T-helper 22 cell (primary cell): ENCODE data around the gene ABHD2.
"Not testable (repeated sequence)": the region's sequence is repeated elsewhere in the genome, so short reads cannot be mapped to it uniquely, and the experiment has no call there.

Experiments
- DNase-seq: peaks from one replicate; pipeline ENCODE4 v3.0.0-alpha.2; 2020; ENCODE audit warnings: low read depth

The ABHD2 gene, protein sequence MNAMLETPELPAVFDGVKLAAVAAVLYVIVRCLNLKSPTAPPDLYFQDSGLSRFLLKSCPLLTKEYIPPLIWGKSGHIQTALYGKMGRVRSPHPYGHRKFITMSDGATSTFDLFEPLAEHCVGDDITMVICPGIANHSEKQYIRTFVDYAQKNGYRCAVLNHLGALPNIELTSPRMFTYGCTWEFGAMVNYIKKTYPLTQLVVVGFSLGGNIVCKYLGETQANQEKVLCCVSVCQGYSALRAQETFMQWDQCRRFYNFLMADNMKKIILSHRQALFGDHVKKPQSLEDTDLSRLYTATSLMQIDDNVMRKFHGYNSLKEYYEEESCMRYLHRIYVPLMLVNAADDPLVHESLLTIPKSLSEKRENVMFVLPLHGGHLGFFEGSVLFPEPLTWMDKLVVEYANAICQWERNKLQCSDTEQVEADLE

DNA sequence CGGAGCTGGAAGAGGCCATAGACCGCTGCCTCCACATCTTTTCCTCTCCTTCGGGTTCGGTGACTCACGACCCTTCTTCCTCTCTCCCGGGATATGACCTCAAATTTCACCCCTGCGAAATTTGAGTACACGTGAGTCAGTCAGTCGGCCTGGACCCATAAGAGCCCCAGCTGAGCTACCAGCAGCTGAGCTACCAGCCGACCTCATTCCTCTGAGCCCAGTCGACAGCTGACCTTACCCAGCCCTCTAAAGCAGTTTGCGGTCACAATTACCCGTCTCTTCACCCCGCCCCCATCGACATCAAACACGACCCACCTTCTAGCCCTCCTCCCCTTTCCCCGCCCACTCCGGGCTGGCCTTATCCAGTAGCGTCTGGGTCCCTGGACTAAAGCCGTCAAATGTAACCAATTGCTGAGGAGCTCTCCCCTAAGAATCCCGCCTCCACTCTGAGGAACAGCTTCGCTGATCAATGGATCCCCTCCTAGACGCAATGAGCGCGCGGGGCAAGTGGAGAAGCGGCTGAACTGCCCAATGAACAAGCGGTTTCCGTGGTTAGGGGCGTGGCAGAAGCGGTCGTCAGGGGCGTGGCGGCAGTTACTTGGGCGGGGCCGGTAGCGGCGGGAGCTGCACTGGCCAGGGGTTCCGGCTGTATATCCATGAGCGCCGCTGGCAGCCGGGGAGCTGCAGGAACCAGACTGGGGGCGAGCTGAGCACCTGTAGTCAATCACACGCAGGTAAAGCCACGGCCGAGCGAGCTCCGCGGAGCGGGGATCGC, at the start of gene ABHD2:
Gene ABHD2 (plus strand): TSS at position 627 of the 775 bp plus-strand sequence. CDS start 27,872 bp downstream, outside the sequence.
- peak; percentile 96 for DNase-seq

DNA sequence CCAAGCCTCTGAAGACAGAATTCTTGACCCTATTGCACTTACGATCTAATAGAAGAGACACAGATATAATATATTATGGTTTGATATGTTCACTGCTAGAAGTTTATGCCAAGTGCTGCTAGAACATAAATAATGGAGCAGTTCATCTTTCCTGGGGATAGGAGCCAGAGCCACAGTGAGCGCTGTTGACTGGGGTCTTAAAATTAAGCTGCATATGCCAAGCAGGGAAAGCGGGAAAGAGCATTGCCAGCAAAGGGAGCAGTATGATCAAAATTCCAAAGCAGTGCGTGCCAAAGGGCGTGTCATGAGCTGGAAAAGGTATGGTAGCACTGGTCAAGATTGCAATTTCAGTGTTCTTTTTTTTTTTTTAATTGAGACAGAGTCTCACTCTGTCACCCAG, 49.1 kb upstream of the ABHD2 start:
- no peak for DNase-seq

DNA sequence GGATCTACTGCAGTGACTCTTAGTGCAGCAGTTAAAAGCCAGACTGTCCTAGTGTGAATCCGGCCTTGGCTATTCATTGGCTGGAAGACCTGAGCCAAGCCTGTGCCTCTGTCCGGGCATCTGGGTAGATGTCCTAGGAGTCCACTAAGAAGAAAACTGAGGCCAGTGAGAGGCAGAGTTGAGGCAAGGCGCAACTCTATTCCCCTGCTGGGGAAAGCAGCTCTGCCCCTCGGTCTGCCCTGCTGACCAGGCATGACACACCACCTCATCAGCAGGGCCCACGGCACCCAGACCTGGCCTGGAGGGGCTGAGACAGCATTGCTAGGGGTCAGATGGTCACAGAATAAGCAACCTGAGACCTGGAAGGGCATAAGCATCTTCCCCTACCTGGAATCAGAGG, 46.7 kb upstream of the ABHD2 start:
- DNase-seq: no peak

DNA sequence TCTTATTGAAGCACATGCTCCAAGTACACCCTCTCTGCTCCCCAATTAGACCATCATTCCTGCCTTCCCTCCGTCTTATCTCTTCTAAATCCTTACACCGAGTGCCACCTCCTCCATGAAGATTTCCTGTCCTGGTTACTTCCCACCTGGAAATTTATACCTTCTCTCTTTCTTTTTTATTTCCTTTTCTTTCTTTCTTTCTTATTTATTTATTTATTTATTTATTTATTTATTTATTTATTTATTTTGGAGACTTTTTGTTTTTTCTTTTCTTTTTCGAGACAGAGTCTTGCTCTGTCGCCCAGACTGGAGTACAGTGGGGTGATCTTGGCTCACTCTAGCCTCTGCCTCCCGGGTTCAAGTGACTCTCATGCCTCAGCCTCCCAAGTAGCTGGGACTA, 45.9 kb upstream of the ABHD2 start:
- DNase-seq: no peak

DNA sequence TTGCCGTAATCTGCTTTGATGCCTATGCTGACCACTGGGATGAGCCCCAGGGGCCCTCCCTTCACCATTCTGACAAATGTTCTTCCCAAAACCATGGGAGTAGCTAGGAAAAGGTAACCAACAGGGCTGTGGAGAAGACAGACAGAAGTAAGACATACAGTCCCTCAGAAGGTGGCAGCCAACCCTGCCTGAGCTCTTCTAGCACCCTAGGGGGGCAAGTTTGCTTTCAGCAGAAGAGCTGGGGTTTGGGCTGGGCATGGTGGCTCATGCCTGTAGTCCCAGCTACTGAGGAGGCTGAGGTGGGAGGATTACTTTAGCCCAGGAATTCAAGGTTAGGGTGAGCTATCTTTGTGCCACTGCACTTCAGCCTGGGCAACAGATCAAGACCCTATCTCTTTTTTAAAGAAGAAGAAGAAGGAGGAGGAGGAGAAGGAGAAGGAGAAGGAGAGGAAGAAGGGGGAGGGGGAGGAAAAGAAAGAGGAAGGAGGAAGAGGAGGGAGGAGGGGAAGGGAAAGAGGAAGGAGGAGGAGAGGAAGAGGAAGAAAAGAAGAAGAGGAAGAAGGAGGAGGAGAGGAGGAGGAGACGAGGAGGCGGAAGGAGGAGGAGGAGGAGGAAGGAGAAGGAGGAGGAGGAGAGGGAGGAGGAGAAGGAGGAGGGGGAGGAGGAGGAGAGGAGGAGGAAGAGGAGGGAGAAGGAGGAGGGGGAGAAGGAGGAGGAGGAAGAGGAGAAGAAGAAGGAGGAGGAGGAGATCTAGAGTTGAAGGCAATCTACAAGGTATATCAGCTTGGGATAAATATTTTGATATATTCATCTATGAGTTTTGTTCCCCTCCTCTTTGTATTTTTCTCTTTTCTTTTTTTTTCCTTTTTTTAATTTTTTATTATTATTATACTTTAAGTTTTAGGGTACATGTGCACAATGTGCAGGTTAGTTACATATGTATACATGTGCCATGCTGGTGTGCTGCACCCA, 44.9 kb upstream of the ABHD2 start:
- no peak for DNase-seq

DNA sequence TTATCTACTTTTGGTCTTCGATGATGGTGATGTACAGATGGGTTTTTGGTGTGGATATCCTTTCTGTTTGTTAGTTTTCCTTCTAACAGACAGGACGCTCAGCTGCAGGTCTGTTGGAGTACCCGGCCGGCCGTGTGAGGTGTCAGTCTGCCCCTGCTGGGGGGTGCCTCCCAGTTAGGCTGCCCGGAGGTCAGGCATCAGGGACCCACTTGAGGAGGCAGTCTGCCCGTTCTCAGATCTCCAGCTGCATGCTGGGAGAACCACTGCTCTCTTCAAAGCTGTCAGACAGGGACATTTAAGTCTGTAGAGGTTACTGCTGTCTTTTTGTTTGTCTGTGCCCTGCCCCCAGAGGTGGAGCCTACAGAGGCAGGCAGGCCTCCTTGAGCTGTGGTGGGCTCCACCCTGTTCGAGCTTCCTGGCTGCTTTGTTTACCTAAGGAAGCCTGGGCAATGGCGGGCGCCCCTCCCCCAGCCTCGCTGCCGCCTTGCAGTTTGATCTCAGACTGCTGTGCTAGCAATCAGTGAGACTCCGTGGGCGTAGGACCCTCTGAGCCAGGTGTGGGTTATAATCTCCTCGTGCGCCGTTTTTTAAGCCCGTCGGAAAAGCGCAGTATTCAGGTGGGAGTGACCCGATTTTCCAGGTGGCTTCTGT, 39.1 kb upstream of the ABHD2 start:
- DNase-seq: not testable (repeated sequence)

DNA sequence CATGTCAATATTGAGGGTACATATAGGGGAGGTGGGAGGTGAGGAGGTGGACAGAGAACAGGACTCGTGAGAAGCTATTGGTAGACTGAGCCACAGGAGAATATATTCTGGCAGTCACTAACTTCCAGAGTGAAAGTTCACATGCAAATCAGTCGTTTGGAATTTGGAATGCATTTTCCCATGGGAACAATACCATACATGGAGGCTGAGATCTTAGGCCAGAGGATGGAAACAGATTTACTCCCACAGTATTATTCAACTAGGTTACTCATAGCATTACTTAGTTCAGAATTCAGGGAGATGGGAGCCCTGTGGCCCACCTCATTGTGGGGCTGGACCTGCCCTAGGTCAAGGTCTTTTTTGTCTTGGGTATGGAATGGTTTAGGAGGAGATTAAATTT, 36.4 kb upstream of the ABHD2 start:
- no peak for DNase-seq

DNA sequence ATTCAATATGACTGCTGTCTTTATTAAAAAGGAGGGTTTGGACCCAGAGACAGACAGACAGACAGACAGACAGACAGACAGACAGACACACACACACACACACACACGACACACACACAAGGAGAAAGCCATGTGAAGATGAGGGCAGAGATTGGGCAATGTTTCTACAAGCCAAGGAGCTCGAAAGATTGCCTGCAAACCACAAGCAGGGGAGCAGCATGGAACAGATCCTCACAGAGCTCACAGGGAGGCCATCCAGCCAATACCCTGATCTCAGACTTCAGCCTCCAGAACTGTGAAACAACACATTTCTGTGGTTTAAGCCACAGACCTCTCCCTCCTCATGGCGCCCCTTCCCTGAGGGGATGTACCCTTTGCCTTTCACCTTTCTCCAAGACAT, 35.8 kb upstream of the ABHD2 start:
- no peak for DNase-seq

DNA sequence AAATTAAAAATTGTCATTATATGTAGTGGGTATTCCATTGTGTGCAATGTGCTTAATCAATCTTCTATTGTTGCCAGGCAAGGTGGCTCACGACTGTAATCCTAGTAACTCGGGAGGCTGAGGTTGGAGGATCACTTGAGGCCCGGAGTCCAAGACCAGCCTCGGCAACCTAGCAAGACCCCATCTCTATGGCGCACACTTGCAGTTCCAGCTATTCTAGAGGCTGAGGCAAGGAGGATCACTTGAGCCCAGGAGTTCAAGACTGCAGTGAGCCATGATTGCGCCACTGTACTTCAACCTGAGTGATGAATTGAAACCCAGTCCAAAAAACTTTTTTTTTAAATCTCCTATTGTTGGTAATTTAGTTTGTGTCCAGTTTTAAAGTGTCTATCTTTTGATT, 33.4 kb upstream of the ABHD2 start:
- DNase-seq: no peak

DNA sequence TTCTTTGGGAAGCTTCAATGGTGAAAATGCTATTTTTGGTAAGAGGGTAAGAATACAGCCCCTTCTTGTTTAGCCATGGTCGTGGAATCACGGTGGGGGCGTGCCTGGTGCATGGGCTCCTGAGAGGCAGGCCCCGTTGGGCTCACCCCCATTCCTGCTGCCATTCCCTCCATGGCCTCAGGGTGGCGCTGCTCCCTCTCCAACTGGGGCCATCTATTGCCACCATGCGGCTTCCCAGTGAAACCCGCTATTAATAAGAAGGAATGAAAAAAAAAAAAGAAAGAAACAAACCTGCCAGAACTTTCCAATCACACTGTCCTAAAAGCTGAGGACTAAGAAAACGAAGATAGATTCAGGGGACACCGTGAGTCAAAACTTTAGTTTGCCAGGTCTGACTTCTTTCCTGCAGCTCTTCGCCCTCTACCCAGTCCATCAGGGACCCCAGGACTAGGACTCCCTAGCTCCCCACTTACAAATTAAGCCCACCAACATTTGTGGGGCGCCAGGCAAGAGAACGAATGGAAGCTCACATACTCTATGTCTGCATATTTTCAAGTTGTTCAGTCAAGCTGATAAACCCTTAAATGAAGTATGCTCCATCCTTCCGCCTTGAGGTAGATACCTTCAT, 30.6 kb upstream of the ABHD2 start:
- DNase-seq: peak; percentile 47

DNA sequence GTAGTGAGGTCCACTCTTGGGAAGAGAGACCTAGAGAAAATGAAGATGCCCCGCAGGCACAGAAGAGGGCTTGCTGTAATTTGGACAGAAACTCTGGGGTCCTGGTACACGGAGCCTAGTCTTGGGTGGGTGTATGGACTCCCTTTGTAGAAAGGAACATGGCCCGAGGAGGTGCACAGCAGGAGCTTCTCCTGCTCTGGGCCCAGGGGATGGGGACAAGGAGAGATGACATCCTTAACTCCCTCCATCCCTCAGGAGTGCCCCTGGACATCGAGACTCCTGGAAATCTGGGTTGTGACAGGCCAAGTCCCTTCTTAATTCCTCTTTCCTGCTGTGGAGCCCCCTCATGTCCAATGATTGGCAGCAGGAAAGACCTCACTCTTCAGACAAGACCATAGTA, 29.9 kb upstream of the ABHD2 start:
- DNase-seq: no peak

DNA sequence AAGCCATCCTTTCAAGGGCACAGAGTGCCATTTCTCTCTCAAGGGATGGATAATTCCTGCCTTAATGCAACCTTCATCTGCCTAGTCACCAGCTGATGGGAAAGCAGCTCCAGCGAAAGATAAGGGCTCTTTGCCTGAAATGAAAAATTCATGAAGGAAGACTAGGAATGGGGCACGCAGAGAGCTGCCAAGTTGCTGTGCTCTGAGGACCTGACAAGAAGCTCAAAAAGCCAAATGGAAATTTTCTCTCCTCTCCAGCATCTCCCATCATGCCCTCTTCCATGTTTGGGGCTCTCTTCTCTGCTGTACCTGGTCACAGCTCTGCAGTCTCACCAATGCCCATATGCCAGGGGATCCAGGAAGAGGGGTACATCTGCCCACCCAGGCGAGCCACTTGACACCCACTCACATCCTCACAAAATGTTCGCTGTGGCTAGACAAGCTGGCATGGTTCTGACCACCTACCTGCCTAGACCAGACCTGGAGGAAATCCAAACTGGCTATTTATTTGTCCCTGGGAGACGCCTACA, 29.3 kb upstream of the ABHD2 start:
- DNase-seq: no peak

DNA sequence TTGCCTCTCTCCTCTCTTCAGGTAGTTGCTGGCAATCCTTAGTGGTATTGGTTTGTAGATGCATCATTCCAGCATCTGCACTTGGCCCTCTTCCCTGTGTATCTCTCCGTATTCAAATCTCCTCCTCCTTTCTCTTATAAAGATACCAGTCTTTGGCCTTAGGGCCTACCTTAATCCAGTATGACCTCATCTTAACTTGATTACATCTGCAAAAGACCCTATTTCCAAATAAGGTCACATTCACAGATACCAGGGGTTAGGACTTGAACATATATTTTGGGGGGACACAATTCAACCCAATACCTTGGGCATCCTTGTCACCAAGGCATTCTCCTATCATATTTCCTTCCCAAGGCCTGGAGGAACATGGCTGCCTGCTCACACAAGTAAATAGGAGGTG, 22.0 kb upstream of the ABHD2 start:
- DNase-seq: no peak

DNA sequence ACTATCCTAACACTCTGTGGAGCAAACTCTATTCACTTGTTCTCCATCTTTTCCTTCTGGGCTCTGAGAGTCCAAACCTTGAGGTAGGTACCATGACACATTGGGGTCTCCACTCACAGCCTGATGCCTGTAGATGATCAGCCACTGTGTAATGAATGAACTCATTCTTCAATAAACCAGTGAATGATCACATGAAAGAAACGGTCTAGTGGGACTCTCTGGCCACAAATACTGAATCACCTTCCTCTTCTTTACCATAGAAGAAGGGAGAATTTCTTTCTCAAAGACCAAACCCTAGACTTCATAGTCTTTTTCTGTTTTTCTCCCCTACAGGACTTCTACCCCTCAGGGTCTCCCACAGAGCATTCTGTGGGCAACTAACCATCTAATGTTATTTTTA, 20.5 kb upstream of the ABHD2 start:
- no peak for DNase-seq

DNA sequence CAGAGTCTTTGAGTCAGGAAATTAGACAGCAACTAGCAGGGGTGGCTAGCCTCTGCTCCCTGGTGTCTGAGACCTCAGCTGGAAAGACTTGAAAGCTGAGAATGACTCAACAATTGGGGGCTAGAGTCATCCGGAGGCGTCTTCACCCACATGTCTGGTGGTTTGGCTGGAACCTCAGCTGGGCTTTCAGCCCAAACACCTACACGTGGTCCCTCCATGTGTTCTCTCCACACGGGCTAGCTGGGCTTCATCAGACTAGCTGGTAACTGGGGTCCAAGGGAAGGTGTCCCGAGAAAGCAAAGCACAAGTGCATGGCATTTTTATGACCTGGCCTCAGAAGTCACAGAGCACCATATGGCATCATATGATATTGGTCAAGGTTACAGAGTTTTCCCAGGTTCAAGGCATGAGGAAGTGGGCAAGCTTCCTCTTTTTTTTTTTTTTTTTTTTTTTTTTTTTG, 19.9 kb upstream of the ABHD2 start:
- no peak for DNase-seq

DNA sequence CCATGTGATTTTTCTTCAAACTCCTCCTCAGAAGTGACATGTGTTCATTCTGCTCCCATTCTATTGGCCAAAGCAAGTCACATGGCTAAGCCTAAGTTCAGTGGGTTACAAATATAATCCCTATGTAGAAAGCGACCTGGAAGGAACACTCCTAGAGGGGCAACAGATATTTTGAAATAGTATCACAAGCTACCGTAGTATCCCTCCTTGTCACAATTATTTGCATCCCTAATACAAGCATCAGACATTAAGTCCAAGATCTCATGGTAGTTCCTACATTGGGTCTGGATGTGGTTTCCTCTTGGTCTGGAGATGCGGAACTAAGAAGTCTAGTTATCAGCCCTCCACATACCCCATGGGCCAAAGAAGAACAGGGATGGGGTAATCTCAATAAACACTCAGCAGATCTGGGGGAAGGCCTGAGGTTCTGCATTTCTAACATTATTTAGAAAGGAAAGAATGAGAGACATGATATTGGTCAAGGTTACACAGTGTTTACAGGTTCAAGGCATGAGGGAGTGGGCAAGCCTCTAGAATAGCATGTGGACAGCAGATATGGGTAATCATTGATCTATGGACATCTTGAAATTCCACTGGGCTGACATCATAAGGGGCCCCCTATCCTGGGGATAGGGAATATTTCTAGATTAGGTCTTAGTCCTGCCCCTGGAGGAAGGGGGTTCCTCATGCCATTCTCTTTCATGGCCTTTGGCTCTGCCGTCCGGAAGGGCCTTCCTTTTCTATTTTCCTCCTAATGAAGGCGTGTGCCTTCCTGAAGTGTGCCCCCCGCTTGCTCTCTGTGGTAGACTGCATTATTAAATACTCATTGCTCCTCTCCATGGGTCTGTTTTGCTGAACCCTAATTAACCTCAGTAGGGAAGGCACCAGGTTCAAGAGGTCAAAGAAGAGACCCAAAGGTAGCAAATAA, 17.8 kb upstream of the ABHD2 start:
- no peak for DNase-seq

DNA sequence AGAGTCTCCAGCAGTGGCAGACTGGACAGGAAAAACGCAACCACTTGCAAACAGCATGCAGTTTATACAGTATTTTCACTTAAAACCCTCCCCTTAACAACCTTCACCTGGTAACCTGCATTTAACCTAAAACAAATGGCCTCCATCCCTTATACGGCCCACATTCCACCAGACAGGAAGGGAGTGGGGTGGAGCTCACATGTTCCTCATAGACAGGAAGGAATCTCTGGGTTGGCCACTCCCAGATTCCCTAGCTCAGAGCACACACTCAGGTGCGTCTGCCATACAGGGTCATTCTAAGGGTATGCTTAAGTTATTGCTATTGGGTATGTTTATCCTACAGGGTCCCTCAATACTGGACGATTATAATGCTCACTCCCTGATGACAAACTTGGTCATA, 16.8 kb upstream of the ABHD2 start:
- no peak for DNase-seq

DNA sequence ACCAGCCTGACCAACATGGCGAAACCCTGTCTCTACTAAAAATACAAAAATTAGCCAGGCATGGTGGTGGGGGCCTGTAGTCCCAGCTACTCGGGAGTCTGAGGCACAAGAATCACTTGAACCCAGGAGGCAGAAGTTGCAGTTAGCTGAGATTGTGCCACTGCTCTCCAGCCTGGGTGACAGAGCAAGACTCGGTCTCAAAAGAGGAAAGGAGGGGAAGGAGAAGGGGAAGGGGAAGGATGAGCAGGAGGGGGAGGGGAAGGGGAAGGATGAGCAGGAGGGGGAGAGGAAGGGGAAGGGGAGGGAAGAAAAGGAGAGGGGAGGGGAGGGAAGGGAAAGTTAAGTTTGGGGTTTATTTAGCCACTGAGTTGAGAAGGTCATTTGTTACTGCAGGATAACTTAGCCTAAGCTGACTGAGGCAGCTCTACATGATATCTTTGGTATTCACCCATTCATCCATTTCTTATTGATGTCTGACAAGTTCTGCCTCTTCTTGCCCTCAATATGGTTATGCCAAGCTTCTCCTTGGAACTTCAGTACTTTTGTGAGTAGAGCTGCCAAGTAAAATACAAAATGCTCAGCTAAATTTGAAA, 15.9 kb upstream of the ABHD2 start:
- DNase-seq: no peak

DNA sequence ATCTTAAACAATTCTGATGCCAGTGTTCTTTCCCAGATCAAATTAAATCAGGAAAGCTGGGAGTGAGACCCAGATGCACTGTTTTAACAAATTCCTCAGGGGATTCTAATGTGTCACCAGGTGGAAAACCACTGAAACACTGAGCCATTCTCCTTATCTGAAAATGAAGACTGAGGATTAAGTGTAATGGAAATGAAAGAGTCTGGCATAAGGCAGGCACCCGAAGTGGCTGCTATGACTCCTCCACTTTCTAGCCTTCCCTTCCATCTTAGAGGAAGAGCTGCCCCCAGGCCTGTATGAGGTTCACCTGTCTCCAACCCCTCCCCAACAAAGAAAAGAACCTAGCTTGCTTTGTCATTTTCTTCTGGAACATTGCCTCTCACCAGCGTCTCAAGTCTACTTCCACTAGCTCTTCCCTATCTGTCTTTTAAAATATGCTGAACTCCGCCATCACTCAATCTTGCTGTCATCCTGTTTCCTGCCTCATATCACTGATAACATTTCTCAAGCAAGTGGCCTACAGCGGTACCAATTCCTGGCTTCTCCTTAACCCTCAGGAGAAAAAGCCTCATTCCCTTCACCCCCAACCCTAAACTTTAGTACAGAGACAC, 13.7 kb upstream of the ABHD2 start:
- DNase-seq: no peak
